Measurements from ENCODE around the gene ZNF253.
"Not testable (repeated sequence)": the region's sequence is repeated elsewhere in the genome, so short reads cannot be mapped to it uniquely, and the experiment has no call there.

The ZNF253 gene

DNA sequence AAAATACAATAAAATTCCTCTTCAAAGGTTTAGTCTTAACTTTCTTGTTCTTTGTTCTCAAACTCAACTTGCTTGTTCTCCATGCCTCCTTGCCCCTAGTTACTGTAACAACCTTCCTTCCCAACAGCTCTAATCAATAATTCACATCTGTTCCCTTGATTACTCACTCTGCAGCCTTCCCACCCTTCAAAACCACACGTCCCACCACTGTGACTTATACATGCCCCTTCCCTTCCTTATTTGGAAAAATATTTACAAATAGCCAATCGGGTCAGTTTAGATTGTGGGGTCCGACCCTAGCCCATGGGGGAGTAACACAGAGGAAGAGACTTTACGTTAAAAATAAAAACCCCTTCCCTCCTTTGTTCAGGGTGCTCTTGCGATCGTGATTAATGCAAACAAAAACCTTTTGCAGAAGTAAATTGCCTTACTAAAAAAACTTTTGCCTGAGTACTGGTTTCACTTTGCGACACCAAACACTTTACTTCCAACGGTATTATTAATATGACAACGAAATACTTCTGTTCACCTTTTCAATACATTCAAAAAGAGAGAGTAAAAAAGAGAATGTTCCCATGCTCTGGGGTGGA lies 34.6 kb downstream of the ZNF253 start:
- no peak for DNase-seq

DNA sequence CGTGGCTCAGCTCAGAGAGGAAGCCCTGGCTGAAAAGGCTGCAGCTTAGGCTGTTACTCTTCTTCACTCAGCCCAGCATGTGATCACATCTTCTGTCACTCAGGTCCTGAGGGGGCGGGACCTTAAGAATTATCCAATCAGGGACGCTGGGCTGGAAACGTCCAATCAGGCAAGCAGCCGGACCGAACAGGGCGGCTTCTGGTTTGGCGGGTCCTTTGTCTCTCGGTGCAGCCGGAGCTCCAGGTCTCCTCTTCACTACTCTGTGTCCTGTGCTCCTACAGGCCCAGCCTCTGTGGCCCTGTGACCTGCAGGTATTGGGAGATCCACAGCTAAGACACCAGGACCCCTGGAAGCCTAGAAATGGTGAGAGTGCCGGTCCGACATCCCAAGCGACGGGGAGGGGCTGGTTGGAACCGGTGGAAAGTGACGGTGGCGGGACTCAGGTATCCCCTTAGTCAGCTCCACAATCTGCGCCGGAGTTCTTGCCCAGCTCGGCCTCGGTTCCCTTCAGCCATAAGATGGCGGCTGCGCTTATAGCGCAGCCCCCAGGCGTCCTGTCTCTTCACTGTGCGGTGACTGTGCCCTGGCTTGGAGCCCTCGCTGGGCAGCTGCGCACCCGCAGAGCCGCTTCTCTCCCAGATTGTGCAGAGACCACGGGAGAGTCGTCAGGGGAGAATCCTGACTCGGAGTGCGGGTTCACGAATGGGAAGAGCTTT lies 35.2 kb downstream of the ZNF253 start, which contains the start of gene ZNF93:
TSS of gene ZNF93 (plus strand) at position 218 of the 716 bp plus-strand sequence. CDS start at position 361, 143 bp downstream.
- peak; percentile 92 to 95 for DNase-seq

DNA sequence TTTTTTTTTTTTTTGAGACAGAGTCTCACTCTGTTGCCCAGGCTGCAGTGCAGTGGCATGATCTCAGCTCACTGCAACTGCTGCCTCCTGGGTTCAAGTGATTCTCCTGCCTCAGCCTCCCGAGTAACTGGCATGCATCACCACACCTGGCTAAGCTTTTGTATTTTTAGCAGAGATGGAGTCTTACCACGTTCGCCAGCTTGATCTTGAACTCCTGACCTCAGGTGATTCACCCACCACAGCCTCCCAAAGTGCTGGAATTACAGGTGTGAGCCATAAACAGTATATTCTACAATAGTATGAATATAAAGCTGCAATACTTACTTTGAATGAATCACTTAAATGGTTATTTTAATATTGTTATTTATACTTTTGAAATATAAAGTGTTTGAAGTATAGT lies 41.9 kb downstream of the ZNF253 start:
- not testable (repeated sequence) for DNase-seq

DNA sequence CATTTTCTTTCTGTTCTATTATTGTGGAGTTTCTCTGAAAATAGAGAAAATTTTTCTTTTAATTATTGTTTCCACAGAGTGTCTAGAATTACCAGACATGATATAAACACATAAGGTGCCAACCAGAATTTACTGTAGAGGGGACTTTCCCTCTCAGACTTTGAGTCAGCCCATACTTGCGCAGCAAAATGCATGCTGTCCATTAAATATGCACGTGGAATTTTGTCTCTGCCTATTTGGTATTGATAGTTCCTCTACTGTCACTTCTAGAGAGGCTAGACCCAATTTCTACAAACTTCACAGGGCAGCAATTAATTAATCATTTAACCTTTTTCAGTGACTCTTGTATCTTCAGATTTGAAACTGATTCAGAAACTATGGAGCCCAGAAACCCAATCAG lies 44.0 kb downstream of the ZNF253 start:
- no peak for DNase-seq

DNA sequence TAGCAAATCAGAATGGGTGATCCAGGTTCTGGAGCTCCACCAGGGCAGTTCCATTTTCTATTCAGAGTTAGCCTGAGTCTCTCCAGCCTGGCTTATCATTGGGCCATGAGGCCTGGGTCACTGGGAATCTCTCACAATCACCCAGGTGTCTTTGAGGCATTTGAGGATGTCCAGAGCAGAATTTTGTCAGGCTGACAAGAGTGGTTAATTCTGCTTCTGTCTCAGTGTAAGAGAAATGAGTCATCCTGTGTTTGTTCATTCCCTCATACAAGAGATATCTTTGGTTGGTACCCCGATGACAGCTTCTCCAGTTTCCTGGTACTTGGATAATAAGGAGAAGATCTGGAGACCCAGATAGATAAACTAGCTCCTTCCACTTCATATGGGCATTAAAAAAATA lies 45.5 kb downstream of the ZNF253 start:
- DNase-seq: no peak

DNA sequence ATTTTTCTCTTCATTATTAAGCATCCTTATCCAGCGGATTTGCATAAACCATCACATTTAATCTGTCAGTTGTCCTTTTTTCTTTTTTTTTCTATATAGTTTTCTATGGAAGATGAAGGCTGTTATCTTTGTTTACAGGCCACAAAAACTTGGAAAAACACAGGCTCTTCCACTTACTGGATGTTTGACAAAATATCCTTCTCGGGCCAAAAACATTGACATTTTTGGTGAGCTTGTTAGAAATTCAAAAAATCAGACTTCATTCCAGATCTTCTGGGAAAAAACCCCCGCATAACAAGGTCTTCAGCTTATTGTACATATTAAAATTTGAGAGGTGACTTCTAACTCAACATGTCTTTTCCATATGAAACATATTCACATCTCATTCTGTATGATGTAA lies 48.9 kb downstream of the ZNF253 start:
- no peak for DNase-seq

DNA sequence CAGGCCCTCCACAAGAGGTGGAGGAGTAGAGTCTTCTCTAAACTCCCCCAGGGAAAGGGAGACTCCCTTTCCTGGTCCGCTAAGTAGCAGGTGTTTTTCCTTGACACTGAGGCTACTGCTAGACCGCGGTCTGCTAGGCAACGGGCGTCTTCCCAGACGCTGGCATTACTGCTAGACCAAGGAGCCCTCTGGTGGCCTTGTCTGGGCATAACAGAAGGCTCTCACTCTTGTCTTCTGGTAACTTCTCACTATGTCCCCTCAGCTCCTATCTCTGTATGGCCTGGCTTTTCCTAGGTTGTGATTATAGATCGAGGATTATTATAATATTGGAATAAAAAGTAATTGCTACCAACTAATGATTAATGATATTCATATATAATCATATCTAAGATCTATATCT lies 64.7 kb downstream of the ZNF253 start:
- not testable (repeated sequence) for DNase-seq

DNA sequence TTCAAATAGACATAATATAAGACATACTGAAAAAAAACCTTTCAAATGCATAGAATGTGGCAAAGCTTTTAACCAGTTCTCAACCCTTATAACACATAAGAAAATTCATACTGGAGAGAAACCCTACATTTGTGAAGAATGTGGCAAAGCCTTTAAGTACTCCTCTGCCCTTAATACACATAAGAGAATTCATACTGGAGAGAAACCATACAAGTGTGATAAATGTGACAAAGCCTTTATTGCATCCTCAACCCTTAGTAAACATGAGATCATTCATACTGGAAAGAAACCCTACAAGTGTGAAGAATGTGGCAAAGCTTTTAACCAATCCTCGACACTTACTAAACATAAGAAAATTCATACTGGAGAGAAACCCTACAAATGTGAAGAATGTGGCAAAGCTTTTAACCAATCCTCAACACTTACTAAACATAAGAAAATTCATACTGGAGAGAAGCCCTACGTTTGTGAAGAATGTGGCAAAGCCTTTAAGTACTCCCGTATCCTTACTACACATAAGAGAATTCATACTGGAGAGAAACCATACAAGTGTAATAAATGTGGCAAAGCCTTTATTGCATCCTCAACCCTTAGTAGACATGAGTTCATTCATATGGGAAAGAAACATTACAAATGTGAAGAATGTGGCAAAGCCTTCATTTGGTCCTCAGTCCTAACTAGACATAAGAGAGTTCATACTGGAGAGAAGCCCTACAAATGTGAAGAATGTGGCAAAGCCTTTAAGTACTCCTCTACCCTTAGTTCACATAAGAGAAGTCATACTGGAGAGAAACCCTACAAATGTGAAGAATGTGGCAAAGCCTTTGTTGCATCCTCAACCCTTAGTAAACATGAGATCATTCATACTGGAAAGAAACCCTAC lies 68.0 kb downstream of the ZNF253 start:
- DNase-seq: not testable (repeated sequence)

DNA sequence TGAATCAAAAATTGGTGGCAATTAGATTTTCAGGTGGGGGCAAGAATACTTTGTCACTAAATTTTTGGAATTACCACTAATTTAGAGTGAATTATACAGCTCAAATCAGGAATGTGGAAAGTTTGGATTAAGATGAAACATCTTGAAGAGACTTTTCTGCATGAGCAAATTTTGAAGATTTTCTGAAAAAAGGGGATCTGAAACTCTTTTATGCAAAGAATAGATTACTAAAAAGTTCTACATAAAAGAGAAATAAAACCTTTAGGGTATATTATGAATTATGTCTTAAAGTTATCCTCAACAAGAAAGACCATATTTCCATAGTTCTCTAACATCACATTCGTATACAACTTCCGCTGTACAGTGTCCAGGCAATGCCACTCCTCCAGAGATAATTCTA lies 71.7 kb downstream of the ZNF253 start:
- DNase-seq: no peak

DNA sequence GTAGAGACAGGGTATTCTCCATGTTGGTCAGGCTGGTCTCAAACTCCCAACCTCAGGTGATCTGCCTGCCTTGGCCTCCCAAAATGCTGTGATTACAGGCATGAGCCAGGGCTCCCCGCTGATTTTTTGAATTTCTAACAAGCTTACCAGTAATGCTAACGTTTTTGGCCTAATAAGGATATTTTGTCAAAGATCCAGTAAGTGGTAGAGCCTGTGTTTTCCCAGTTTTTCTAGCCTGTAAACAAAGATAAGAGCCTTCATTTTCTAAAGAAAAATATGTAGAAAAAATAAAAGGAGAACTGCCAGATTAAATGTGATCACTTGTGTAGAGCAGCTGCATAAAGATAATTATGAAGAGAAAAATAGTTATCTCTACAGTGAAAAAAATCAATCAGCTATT lies 72.8 kb downstream of the ZNF253 start:
- DNase-seq: no peak

DNA sequence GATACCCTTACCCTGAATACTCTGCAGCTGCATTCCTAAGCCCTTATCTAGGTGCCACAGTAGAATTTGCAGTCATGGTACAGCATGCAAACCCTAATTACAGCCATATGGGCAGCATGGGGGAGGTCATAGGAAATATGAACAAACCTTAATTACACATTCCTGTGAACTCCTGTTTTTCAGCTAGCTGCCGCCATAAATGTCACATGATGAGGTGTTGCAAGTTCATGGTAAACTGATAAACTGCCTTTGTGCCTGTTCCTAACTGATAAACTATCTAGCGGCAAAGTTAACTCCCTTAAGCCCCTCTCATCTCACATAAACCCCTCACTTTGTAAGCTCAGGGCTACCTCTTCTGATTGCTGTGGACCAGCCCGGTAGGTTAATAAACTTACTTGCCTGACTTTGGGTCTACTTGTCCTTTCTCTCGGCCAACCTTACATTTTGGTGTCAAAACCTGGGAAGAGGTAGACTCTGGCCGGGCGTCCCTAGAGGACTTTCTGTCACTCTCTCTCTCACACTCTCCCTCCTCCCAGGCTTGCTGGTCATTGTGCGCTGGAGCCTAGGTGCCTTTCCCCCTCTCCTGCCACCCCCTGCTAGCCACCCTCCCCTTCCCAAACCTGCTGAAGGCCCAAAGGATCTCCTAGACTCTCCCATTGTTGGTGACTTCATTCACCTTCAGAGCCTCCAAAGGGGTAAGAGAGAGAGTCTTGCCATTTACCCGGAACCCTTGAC lies 78.3 kb downstream of the ZNF253 start:
- DNase-seq: no peak
